Lung (tissue), 12 donors: Measurements from ENCODE around the gene CLEC1A. TPM values are rescaled to one million over a fixed set of nuclear protein-coding genes. Genes with fewer than 3 reads are reported as not detected.

ENCODE experiments used
- ATAC-seq: fragments of 200-7000 bp; cut with Tn5 transposase; one replicate; pipeline ENCODE4 v1.9.1; 2020; ENCODE audit warnings: moderate number of reproducible peaks; ENCODE audit not compliant: insufficient read depth, low FRiP score
- DNase-seq, 3 donors: peaks; one replicate each; pipeline ENCODE4 v3.0.0-alpha.2; 2013 to 2017
- H3K27ac ChIP-seq, 2 donors: one replicate each; pipeline ENCODE4 v1.5.1; 2013; ENCODE audit warnings: mild to moderate bottlenecking in 2 of 2, moderate library complexity in 2 of 2, control low read depth in 1 of 2, inconsistent platforms in 1 of 2, low read depth in 1 of 2, low read length in 1 of 2
- H3K27me3 ChIP-seq, 3 donors: one replicate each; pipeline ENCODE4 v1.5.1; 2013; ENCODE audit warnings: low read length in 2 of 3; ENCODE audit not compliant: control insufficient read depth in 3 of 3, insufficient read depth in 3 of 3
- H3K36me3 ChIP-seq, 4 donors: one replicate each; pipeline ENCODE4 v1.5.1; 2013; ENCODE audit warnings: low read length in 4 of 4, mild to moderate bottlenecking in 1 of 4, moderate library complexity in 1 of 4; ENCODE audit not compliant: control insufficient read depth in 4 of 4, insufficient read depth in 4 of 4
- H3K4me1 ChIP-seq, 5 donors: one replicate each; pipeline ENCODE4 v1.5.1; 2013; ENCODE audit warnings: low read length in 5 of 5, mild to moderate bottlenecking in 2 of 5, moderate library complexity in 1 of 5; ENCODE audit not compliant: control insufficient read depth in 5 of 5, insufficient read depth in 5 of 5
- H3K4me3 ChIP-seq: one replicate; pipeline ENCODE4 v1.5.1; 2013; ENCODE audit warnings: mild to moderate bottlenecking, control low read depth, moderate library complexity
- H3K9ac ChIP-seq, 2 donors: one replicate each; pipeline ENCODE4 v1.5.1; 2013; ENCODE audit warnings: low read length in 2 of 2, control low read depth in 1 of 2; ENCODE audit not compliant: insufficient read depth in 1 of 2
- H3K9me3 ChIP-seq, 4 donors: one replicate each; pipeline ENCODE4 v1.5.1; 2013; ENCODE audit warnings: low read length in 3 of 4, mild to moderate bottlenecking in 1 of 4, moderate library complexity in 1 of 4; ENCODE audit not compliant: control insufficient read depth in 4 of 4, insufficient read depth in 3 of 4
- CTCF ChIP-seq: IDR thresholded peaks from 2 replicates; pipeline ENCODE4 v1.5.1; 2012; ENCODE audit warnings: mild to moderate bottlenecking; ENCODE audit errors: control extremely low read depth, extremely low read depth
- WGBS, 2 donors: extraction: QIAGEN DNeasy Blood & Tissue Kit; methylation state at CpG; one replicate each; pipeline ENCODE4 v1.1.7; 2013; 5-methylcytosine and 5-hydroxymethylcytosine counted together
- polyA plus RNA-seq, 2 donors: library from polyadenylated mRNA; stranded (reverse); fragments of 200-250 nt; gene quantifications; one replicate each; pipeline ENCODE4 v1.2.1, GENCODE V29; 2013
- total RNA-seq, 2 donors: library from RNA; depleted of rRNA in 1 of 2; stranded (reverse); fragments of >200 nt in 1 of 2; gene quantifications; one replicate each; pipeline ENCODE4 v1.2.1, GENCODE V29; 2014 to 2021
- donor health status: control.
- donor health status: control.
- donor health status: Bipolar disorder and iron deficiency.
- donor health status: healthy.
- donor health status: DM: yes; HTN: yes; CAD: no.

Gene CLEC1A
- total and polyA plus RNA-seq, 4 donors, result 6.8 to 18.7 (median 8.9) TPM

DNA sequence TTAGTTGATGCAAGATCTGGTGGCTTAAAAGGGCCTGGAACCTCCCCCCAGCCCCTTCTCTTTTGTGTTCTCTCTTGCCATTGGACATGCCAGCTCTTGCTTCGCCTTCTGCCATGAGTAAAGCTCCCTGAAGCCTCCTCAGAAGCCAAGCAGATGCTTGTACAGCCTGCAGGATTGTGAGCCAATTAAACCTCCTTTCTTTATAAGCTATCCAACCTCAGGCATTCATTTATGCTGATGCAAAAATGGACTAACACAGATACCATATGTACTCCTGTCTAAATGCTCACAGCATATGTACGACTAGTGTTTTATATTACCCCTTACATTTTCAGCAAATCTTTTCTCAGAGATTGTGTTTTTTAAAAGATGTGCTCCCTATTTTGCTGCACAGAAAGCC is 26.7 kb downstream of the CLEC1A start:
- DNase-seq (no peak), ATAC-seq (no peak)
- Histone ChIP-seq H3K4me1 (peaks cover 0 to 1% (median 0%) of the 10 kb centered on the region in 5 donors), H3K9ac (no peak overlapping the region), H3K4me3 (no peak overlapping the region), H3K36me3 (peaks cover 0 to 5% (median 2%) of the 10 kb centered on the region in 4 donors), H3K27me3 (no peaks in the 10 kb centered on the region), H3K9me3 (peaks cover 0 to 2% (median 0%) of the 10 kb centered on the region in 4 donors), H3K27ac (no peak overlapping the region)
- 96 to 100% methylated on average over 2 of the region's 2 CpGs for WGBS, 2 donors
- TF ChIP-seq CTCF, result no peak

DNA sequence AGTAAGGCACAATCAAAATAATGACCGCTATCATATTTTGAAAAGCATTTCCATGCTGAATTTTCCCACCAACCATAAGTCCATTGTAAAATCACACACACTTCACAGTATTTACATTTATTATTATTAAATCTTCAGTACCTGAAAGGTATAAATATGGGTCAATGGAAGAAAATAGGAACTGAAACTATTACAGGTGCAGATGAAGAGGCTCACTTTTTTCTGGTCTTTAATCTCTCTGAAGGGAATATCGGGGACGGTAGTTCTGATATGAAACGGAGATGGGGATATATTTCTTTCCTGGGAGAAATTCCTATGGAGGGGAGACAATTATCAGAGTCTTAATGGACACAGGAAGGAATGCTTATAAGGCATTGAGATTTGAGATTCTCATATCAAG is 28.4 kb downstream of the CLEC1A start:
- Histone ChIP-seq H3K4me1 (peaks cover 0 to 1% (median 0%) of the 10 kb centered on the region in 5 donors), H3K9ac (no peak overlapping the region), H3K36me3 (peaks cover 0 to 5% (median 2%) of the 10 kb centered on the region in 4 donors), H3K9me3 (peaks cover 0 to 2% (median 0%) of the 10 kb centered on the region in 4 donors), H3K4me3 (no peak overlapping the region), H3K27ac (no peak overlapping the region), H3K27me3 (no peaks in the 10 kb centered on the region)
- no peak for TF ChIP-seq CTCF
- WGBS, 2 donors, result 95 to 97% methylated on average over 4 of the region's 4 CpGs
- DNase-seq (no peak), ATAC-seq (no peak)

DNA sequence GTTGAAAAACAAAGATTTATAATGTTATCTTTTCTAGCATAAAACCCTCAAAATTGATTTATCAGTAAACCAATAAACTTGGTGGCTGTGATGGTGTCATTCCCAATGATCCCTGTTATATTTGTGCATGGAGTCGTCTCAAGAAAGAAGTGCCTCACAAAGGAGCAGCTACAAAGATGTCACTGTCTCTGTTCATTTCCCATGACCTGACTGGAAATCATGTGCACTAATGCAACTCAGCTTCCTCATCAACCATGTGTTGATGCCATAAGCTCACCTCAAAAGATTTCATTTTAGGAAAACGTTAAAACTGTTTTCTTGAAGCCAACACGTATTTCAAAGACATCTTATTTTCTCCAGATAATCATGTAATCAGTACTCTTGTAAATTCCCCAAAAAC is 28.8 kb downstream of the CLEC1A start:
- H3K36me3 ChIP-seq, result peaks cover 0 to 5% (median 2%) of the 10 kb centered on the region in 4 donors
- no peak overlapping the region for H3K27ac ChIP-seq
- H3K9me3 ChIP-seq, result peaks cover 0 to 2% (median 0%) of the 10 kb centered on the region in 4 donors
- TF ChIP-seq CTCF, result no peak
- DNase-seq, result no peak
- 11 to 15% methylated on average over 3 of the region's 3 CpGs for WGBS, 2 donors
- H3K9ac ChIP-seq, result no peak overlapping the region
- H3K4me3 ChIP-seq, result no peak overlapping the region
- no peaks in the 10 kb centered on the region for H3K27me3 ChIP-seq
- peaks cover 0 to 1% (median 0%) of the 10 kb centered on the region in 5 donors for H3K4me1 ChIP-seq
- no peak for ATAC-seq

DNA sequence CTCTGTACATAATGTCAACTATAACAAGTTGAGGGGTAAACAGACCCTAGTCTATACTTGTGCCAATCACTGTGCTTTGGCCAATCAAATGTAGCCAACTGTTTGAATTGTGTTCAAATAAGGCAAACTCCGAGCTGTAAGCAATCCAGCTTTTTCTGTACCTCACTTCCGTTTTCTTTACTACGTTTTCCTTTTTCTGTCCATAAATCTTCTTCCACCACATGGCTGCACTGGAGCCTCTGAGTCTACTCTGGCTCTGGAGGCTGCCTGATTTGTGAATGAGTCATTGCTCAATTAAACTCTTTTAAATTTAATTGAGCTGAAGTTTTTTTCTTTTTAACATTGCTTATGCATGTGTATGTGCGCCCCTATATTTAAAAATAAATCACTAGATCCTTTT is 29.7 kb downstream of the CLEC1A start:
- 20 to 37% methylated on average over 4 of the region's 4 CpGs for WGBS, 2 donors
- Histone ChIP-seq H3K9ac (no peak overlapping the region), H3K4me1 (peaks cover 0 to 1% (median 0%) of the 10 kb centered on the region in 5 donors), H3K27me3 (no peaks in the 10 kb centered on the region), H3K27ac (peak overlapping the region; percentile 45 to 77), H3K36me3 (peaks cover 0 to 5% (median 2%) of the 10 kb centered on the region in 4 donors), H3K4me3 (no peak overlapping the region), H3K9me3 (peaks cover 0 to 2% (median 0%) of the 10 kb centered on the region in 4 donors)
- DNase-seq (no peak), ATAC-seq (no peak)
- no peak for TF ChIP-seq CTCF
